ENCODE results near the gene CLMN.

The CLMN gene

DNA sequence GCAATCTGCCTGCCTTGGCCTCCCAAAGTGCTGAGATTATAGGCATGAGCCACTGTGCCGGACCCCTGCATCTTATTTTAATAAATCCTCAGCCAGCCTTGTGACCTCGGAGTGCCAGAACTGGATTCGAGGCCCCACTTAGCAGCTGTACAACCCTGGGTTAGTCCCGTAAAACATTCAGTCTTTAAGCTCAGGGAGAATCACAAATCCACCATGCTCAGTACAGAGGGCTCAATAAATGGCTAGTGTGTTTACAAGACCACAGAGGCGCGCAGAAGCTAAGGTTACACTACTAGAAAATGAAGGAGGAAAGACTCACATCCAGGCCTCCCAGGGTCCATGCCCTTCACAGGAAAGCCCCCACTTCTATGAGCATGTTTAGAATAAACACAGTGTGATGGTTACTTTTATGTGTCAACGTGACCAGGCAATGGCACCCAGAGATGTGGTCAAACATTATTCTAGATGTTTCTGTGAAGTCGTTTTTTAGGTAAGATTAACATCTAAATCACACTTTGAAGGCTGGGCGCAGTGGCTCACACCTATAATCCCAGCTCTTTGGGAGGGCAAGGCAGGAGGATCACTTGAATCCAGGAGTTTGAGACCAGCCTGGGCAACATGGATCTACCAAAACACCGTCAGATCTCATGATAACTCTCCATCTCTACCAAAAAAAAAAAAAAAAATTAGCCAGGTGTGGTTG, 55.3 kb downstream of the CLMN start:
- H3K27ac Mint-ChIP-seq, result no peak overlapping the region
- peaks cover 5% of the 10 kb centered on the region for H3K27me3 Mint-ChIP-seq (ENCODE audit: low read depth)
- peaks cover 22% of the 10 kb centered on the region for H3K4me1 Mint-ChIP-seq (ENCODE audit: low read depth)
- no peaks in the 10 kb centered on the region for H3K9me3 Mint-ChIP-seq
- no peak overlapping the region for H3K4me3 Mint-ChIP-seq
- no peaks in the 10 kb centered on the region for H3K36me3 Mint-ChIP-seq (ENCODE audit: low read depth)

GRCh38 chr14:95263527-95264231, 56.0 kb downstream of the CLMN start:
- H3K9me3 Mint-ChIP-seq, result no peaks in the 10 kb centered on the region
- no peak overlapping the region for H3K27ac Mint-ChIP-seq
- H3K4me1 Mint-ChIP-seq (ENCODE audit: low read depth), result peaks cover 22% of the 10 kb centered on the region
- H3K27me3 Mint-ChIP-seq (ENCODE audit: low read depth), result peaks cover 5% of the 10 kb centered on the region
- no peaks in the 10 kb centered on the region for H3K36me3 Mint-ChIP-seq (ENCODE audit: low read depth)
- H3K4me3 Mint-ChIP-seq, result no peak overlapping the region

- no peak overlapping the region for H3K4me3 Mint-ChIP-seq
- H3K36me3 Mint-ChIP-seq (ENCODE audit: low read depth), result no peaks in the 10 kb centered on the region
- peaks cover 19% of the 10 kb centered on the region for H3K4me1 Mint-ChIP-seq (ENCODE audit: low read depth)
These were observed 57.2 kb downstream of the CLMN start for GRCh38 chr14:95262511-95262891.

GRCh38 chr14:95261616-95262510, 57.8 kb downstream of the CLMN start:
- H3K27me3 Mint-ChIP-seq (ENCODE audit: low read depth), result peaks cover 5% of the 10 kb centered on the region
- no peak overlapping the region for H3K4me3 Mint-ChIP-seq
- H3K27ac Mint-ChIP-seq, result no peak overlapping the region
- peaks cover 13% of the 10 kb centered on the region for H3K4me1 Mint-ChIP-seq (ENCODE audit: low read depth)
- no peaks in the 10 kb centered on the region for H3K9me3 Mint-ChIP-seq
- no peaks in the 10 kb centered on the region for H3K36me3 Mint-ChIP-seq (ENCODE audit: low read depth)

More at GRCh38 chr14:95262511-95262891, 57.2 kb downstream of the CLMN start:
- Mint-ChIP-seq H3K27me3 (ENCODE audit: low read depth) (peaks cover 5% of the 10 kb centered on the region), H3K9me3 (no peaks in the 10 kb centered on the region), H3K27ac (no peak overlapping the region)

GRCh38 chr14:95260537-95261361, 59.0 kb downstream of the CLMN start:
- H3K9me3 Mint-ChIP-seq, result no peaks in the 10 kb centered on the region
- H3K27ac Mint-ChIP-seq, result no peak overlapping the region
- H3K4me3 Mint-ChIP-seq, result no peak overlapping the region
- peaks cover 5% of the 10 kb centered on the region for H3K27me3 Mint-ChIP-seq (ENCODE audit: low read depth)
- peaks cover 7% of the 10 kb centered on the region for H3K4me1 Mint-ChIP-seq (ENCODE audit: low read depth)
- H3K36me3 Mint-ChIP-seq (ENCODE audit: low read depth), result no peaks in the 10 kb centered on the region

DNA sequence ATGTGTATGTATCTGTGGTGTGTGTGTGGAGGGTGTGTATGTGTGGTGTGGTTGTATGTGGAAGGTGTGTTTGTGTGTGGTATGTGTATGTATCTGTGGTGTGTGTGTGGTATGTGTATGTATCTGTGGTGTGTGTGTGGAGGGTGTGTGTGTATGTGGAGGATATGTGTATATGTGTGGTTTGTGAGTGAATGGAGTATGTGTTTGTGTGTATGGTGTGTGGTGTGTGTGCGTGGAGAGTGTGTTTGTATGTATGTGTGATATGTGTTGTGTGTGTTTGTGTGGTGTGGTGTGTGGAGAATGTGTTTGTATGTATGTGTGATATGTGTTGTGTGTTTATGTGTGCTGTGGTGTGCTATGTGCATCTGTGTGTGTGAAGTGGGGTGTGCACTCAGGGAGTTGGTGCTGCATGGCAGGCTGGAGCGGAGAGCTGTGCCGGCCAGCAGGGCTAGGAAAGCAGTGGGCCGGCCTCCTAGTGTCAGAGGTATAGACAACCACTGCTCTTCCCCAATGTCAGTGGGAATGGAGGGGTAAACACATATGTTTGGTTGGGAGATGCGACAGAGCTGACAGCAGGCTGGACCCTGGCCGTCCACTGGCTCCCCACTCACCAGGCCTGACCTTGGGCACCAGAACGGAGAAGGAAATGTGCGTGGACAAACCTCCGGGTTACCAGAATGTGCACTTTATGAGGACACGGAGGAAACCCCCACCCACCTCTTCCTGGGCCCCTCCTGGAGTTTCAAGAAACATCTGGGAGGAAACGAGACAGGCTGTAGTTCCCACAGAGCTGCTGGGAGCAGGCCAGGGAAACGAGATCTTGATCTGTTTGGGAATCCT, 60.7 kb downstream of the CLMN start:
- H3K9me3 Mint-ChIP-seq, result no peaks in the 10 kb centered on the region
- H3K4me1 Mint-ChIP-seq (ENCODE audit: low read depth), result no peaks in the 10 kb centered on the region
- H3K27me3 Mint-ChIP-seq (ENCODE audit: low read depth), result no peaks in the 10 kb centered on the region
- H3K27ac Mint-ChIP-seq, result no peak overlapping the region
- H3K4me3 Mint-ChIP-seq, result no peak overlapping the region
- no peaks in the 10 kb centered on the region for H3K36me3 Mint-ChIP-seq (ENCODE audit: low read depth)

DNA sequence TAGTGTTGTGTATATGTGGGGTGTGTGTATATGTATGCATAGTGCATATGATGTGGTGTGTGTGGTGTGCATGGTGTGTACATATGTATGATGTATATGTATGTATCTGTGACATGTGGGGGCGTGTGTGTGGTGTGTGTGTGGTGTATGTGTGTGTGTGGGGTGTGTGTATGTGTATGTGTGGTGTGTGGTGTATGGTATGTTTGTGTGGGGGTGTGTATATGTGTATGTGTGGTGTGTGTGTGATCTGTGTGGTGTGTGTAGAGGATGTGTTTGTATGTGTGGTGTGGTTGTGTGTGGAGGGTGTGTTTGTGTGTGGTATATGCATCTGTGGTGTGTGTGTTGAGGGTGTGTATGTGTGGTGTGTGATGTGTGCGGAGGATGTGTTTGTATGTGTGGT, 61.6 kb downstream of the CLMN start:
- Mint-ChIP-seq H3K9me3 (no peaks in the 10 kb centered on the region), H3K4me1 (ENCODE audit: low read depth) (no peaks in the 10 kb centered on the region), H3K27ac (no peak overlapping the region), H3K4me3 (no peak overlapping the region), H3K27me3 (ENCODE audit: low read depth) (no peaks in the 10 kb centered on the region), H3K36me3 (ENCODE audit: low read depth) (no peaks in the 10 kb centered on the region)

DNA sequence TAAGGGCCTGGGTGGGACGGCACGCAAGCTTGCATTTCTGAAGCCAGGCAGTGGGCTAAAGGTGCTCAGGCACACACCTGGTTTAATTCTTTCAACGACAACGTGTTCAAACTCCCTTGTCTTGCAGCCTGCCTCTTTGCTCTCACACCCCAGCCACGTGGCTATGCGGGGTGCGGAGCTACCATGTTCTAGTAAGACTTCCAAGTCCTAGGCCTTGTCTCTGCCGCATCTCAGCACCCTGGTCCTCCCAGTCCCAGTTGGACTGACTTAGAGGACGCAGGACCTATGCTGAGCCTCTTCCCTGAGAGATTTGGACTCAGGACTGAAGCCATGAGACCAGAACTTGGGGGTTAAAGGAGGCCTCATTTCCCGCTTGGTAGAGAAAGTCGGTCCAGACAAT, 62.2 kb downstream of the CLMN start:
- H3K27me3 Mint-ChIP-seq (ENCODE audit: low read depth), result no peaks in the 10 kb centered on the region
- no peaks in the 10 kb centered on the region for H3K9me3 Mint-ChIP-seq
- no peaks in the 10 kb centered on the region for H3K4me1 Mint-ChIP-seq (ENCODE audit: low read depth)
- H3K27ac Mint-ChIP-seq, result no peak overlapping the region
- H3K4me3 Mint-ChIP-seq, result no peak overlapping the region
- H3K36me3 Mint-ChIP-seq (ENCODE audit: low read depth), result no peaks in the 10 kb centered on the region

DNA sequence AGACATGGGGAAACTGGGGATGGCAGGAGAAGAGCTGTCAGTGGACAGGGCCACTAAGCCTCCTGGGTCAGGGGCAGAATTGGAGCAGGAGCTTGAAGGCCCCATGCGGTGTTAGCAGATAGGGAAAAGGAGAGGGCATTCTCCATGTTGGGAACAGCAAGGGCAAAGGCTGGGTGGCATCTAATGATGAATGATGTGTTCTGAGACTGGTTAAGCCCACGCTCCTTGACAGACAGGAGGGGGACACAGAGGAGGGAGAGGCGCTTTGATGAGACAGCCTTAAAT, 63.0 kb downstream of the CLMN start:
- no peaks in the 10 kb centered on the region for H3K27me3 Mint-ChIP-seq (ENCODE audit: low read depth)

GRCh38 chr14:95256002-95256775, 63.5 kb downstream of the CLMN start:
- Mint-ChIP-seq H3K4me3 (no peak overlapping the region), H3K36me3 (ENCODE audit: low read depth) (no peaks in the 10 kb centered on the region), H3K4me1 (ENCODE audit: low read depth) (no peaks in the 10 kb centered on the region)

More for the DNA sequence above, 63.0 kb downstream of the CLMN start:
- no peak overlapping the region for H3K27ac Mint-ChIP-seq
- H3K36me3 Mint-ChIP-seq (ENCODE audit: low read depth), result no peaks in the 10 kb centered on the region
- H3K4me3 Mint-ChIP-seq, result no peak overlapping the region
- H3K4me1 Mint-ChIP-seq (ENCODE audit: low read depth), result no peaks in the 10 kb centered on the region
- H3K9me3 Mint-ChIP-seq, result no peaks in the 10 kb centered on the region

GRCh38 chr14:95255487-95255886, 64.2 kb downstream of the CLMN start:
- Mint-ChIP-seq H3K9me3 (no peaks in the 10 kb centered on the region), H3K36me3 (ENCODE audit: low read depth) (no peaks in the 10 kb centered on the region), H3K27me3 (ENCODE audit: low read depth) (peaks cover 2% of the 10 kb centered on the region), H3K27ac (no peak overlapping the region), H3K4me3 (no peak overlapping the region), H3K4me1 (ENCODE audit: low read depth) (no peaks in the 10 kb centered on the region)

More at GRCh38 chr14:95256002-95256775, 63.5 kb downstream of the CLMN start:
- Mint-ChIP-seq H3K27me3 (ENCODE audit: low read depth) (no peaks in the 10 kb centered on the region), H3K9me3 (no peaks in the 10 kb centered on the region), H3K27ac (no peak overlapping the region)

DNA sequence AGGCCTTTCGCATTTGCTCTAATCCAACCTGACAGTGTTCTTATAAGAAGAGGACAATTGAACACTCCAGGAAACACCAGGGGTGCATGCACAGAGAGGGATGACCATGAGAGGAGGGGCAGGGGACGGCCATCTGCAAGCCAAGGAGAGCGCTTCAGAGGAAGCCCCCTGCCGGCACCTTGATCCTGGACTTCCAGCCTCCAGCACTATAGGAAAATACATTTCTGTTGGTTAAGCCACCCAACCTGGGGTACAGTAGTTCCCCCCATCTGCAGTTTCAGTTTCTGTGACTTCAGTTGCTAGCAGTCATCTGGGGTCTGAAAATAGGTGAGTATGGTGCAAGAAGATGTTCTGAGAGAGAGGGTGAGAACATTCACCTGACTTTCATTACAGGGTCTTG, 64.7 kb downstream of the CLMN start:
- Mint-ChIP-seq H3K4me1 (ENCODE audit: low read depth) (no peaks in the 10 kb centered on the region), H3K36me3 (ENCODE audit: low read depth) (no peaks in the 10 kb centered on the region), H3K4me3 (no peak overlapping the region), H3K27me3 (ENCODE audit: low read depth) (peaks cover 7% of the 10 kb centered on the region), H3K9me3 (no peaks in the 10 kb centered on the region), H3K27ac (no peak overlapping the region)

DNA sequence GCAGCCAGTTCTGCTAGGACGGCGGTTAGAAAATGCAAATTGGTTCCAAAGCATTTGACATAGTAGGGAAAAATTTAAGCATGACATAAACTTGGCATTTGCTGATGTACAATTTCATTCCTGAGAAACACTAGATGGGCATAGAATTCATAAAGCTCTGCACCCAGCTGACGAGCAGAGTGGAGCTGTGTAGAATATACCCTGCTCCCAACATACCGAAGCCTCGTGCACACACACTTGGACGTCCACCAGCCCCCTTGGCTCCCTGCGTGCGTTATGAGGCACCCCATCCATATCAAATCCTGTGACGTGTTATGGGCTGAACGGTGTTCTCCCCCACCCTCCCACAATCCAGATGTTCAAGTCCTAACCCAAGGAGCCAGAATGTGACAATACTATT, 65.4 kb downstream of the CLMN start:
- H3K4me3 Mint-ChIP-seq, result no peak overlapping the region
- no peaks in the 10 kb centered on the region for H3K9me3 Mint-ChIP-seq
- H3K27ac Mint-ChIP-seq, result no peak overlapping the region
- H3K36me3 Mint-ChIP-seq (ENCODE audit: low read depth), result no peaks in the 10 kb centered on the region
- H3K4me1 Mint-ChIP-seq (ENCODE audit: low read depth), result no peaks in the 10 kb centered on the region
- H3K27me3 Mint-ChIP-seq (ENCODE audit: low read depth), result peaks cover 13% of the 10 kb centered on the region
